G401 (cell line): ENCODE data around the gene STIM1. TPM values are rescaled to one million over a fixed set of nuclear protein-coding genes. Genes with fewer than 3 reads are reported as not detected.
"Not testable (repeated sequence)": the region's sequence is repeated elsewhere in the genome, so short reads cannot be mapped to it uniquely, and the experiment has no call there.

ENCODE experiments used
- DNase-seq: peaks from one replicate; pipeline ENCODE4 v3.0.0-alpha.2; 2015; ENCODE audit warnings: low spot score
- in situ Hi-C: cut with HindIII; loops from 2 replicates; pipeline ENCODE4 v1.10.0; 2016; ENCODE audit warnings: low sequenced_read_pairs, mixed read lengths
- total RNA-seq: library from RNA; depleted of rRNA; stranded (reverse); fragments of >200 nt; shearing (Covaris generic); gene quantifications from 2 replicates; pipeline ENCODE4 v1.2.3, GENCODE V29; 2014; rRNA removed

Gene STIM1
- total RNA-seq: 15.4 and 28.2 TPM in 2 replicates

DNA sequence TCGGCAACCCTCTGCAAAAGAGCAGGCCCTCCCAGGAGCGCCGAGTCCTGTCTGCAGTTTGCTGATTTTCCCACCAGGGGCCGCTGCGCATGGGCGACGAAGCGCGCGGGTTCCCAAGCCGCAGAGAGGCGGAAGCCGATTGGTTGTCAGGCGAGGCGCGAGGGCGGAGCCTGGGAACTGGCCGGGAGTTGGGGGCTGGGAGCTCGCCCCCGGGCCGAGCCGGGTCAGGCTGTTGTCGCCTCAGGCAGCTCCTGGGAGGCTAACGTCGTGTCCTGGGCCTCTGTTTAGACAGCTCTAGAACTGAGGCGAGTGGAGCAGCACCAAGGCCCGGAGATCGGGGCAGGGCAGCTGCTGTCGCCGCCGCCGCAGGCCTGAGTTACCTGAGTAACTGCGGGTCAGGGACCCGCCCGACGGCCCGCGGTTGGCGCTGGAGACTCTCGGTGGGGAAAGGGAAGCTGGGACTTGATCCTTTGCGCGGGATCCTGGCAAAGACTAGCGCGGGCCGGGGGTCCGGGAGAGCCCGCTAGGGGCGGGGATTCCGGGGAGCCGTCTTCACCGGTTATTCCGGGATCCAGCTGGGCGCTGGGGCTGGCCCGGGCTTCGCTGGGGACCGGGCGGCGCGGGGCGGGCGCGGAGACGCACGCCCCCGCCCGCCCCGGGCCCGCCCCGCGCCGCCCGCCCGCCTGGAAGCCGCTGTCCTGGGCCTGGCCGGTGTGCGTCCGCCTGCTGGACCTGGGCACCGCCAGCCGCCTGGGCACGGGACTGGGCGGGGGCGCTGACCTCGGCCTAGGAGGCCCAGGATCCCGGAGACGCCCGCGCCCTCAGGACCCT lies at the start of gene STIM1:
STIM1 (plus strand) TSS at position 688 of the 831 bp plus-strand sequence. CDS start 607 bp downstream, outside the sequence.
- in situ Hi-C loops: no loop called here
- DNase-seq: peak; percentile 92

DNA sequence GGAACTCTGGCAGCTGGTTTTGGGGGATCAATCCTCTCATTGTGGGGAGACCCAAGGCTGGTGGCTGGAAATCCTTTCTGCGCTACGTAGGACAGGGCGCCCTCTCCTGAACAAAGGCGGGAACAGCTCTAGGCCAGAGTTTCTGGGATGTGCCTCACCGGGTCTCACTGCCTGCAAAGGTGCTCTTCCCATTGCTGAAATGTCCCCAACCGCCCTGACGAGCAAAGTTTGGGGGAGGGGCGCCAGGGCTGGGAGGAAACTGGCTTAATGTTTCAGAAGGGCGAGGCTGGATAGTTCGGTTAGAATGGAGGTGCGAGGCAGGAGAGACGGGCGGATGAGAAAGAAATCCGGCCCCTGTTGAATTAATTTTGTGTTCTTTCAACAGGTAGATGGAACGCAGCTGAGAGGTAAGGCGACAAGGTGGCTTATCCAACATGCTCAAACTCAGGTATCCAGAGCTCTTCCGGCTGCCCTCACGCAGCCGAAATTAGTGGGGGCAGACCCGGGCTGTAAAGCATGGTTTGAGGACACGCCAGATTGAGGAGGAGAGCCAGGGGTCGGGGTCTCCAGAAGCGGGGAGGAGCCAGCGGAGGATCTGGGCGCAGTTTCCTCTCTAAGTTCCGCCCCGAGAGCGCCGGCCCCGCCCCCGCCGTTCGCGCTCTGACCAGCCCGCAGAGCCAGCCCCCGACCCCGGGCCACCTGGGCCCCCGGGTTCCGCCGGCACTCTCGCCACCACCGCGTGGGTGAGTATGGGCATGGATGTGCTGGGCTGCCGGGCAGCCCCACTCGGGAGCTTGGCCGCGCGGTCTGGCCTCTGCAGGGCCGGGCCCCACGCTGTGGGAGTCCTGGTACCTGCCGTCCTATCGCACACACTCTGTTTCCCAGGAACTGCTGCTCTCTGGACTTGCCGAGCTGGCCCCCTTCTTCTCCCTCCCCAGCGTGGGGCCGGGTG lies 47.3 kb upstream of the STIM1 start, which contains the start of gene PGAP2:
PGAP2 (plus strand) TSS at position 652 of the 952 bp plus-strand sequence. CDS start 2,700 bp downstream, outside the sequence.
- peak; percentile 66 for DNase-seq
- in situ Hi-C loops: no loop called here

DNA sequence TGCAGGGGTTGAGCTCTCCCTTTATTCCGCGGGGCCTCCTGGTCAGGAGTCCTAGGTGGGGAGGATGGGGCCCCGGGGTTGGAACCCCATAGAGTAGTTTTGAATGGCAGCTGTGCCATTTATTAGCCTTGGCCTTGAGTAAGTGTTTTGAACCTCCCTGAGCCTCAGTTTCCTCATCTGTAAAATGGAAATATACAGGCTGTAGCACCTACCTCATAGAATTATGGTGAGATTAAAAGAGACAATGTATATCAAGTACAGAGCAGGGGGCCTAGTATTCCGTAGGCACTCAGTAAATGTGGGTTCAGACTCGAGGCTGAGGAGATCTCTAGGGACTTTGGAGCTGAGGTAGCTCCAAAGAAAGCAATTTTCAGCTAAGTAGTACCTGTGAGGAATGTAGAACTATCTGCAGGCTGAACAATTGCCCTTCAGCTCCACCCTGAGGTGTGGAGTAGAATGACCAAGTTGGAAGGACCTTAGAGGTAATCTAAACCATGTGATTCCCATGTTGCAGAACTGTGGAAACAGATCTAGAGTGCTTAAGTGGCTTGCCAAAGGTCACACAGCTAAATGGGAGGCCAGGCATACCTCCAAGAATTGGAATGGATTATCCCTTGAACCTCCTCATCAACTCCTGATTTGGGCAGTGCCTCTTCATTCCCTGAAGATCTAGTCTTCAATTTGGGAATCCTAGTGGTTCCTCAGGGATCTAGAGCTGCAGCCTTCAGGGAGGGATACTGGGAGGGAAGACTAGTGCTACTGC lies 46.4 kb upstream of the STIM1 start:
- DNase-seq: peak; percentile 70
- in situ Hi-C loops: no loop called here

DNA sequence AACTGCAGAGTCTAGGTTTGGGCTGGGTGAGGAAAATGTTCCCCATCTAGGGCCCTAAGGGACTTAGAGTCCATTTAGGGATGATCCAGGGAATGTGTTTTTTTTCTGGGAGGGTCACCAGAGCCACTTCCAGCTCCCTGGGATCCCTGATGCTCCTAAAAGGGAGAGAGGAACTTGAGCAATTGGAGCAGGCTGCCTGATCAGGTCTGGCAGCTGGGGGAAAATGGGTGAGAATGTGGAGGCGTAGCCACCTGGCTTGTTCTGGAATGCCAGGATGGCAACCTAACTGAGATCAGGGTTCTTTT lies 45.9 kb upstream of the STIM1 start:
- no peak for DNase-seq
- in situ Hi-C loops: no loop called here

DNA sequence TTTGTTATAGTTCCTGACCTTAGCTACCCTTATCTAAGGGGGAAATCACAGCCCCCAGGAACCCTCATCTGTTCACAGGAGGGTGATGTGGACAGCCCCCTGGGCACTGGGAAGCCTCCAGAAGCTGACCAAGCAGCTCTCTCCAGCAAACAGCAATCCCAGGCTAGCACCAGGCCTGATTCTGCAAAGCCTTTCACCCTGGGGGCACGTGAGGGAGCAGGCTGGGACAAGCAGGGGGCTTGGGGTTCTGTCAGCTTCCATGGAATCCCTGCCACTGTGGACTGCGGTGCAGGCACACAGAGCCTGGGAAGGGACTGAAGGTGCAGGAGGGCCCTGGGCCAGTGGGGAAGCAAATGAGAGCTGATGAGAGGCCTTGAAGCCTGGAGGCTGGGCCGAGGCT lies 45.0 kb upstream of the STIM1 start:
- no peak for DNase-seq
- in situ Hi-C loops: no loop called here

DNA sequence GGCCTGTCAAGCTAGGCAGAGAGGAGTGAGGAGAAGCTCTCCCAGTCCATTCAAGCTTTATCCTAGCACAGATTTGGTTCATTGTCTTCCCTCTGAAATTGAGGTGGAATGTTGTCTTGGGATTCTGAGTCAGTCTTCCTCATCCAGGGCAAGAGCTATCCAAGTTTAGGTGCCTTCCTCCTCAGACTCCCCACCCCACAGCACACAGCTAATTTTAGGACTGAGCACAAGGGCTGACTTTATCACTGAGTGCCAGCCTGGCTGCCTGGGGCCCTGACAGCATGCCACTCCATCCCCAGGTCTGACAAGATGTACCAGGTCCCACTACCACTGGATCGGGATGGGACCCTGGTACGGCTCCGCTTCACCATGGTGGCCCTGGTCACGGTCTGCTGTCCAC lies 44.5 kb upstream of the STIM1 start:
- no peak for DNase-seq
- in situ Hi-C loops: no loop called here

DNA sequence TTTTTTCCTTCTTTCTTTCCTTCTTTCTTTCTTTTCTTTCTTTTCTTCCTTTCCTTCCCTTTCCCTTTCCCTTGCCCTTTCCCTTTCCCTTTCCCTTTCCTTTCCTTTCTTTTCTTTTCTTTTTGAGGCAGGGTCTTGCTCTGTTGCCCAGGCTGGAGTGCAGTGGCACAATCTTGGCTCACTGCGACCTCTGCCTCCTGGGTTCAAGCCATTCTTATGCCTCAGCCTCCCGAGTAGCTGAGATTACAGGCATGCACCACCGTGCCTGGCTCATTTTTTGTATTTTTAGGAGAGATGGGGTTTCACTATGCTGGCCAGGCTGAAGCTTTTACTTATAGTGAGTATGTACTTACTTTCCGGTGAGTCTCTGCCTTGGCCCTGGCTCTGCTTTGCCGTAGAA lies 40.6 kb upstream of the STIM1 start:
- DNase-seq, in situ Hi-C loops: not testable (repeated sequence)

DNA sequence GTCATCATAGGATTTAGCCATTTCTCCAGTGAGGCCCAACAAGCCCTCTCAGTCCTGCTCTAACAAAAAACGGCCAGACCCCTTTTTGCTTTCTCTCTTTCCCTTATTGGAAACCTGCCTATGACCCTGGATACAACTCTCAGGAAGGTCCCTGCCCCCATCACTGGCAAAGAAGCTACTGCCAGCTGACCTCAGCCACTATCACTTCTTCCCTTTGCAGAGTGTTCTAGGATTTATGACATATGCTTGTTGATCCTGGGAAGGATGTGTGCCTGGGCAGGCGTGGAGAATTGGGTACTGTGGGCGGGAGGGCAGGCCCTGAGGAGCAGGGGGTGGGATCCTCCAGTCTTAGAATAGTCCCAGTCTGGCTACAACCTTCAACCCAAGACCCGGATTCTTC lies 39.6 kb upstream of the STIM1 start:
- DNase-seq: no peak
- in situ Hi-C loops: no loop called here

DNA sequence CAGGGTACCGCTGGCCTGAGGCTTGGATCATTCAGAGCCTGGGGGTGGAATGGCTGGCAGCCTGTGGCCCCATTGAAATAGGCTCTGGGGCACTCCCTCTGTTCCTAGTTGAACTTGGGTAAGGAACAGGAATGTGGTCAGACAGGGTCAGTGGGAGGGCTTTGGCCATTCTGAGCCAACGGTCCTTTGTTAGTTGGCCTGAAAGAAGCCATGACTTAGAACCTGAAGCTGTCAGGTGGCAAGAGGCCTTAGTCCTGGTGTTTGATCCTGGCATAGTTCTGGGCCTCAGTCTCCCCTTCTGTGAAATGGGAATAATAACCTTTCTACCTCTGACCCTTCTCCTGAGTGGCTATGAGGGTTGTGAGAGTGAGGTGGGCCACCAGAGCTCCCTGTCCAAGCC lies 38.8 kb upstream of the STIM1 start:
- DNase-seq: no peak
- in situ Hi-C loops: no loop called here

DNA sequence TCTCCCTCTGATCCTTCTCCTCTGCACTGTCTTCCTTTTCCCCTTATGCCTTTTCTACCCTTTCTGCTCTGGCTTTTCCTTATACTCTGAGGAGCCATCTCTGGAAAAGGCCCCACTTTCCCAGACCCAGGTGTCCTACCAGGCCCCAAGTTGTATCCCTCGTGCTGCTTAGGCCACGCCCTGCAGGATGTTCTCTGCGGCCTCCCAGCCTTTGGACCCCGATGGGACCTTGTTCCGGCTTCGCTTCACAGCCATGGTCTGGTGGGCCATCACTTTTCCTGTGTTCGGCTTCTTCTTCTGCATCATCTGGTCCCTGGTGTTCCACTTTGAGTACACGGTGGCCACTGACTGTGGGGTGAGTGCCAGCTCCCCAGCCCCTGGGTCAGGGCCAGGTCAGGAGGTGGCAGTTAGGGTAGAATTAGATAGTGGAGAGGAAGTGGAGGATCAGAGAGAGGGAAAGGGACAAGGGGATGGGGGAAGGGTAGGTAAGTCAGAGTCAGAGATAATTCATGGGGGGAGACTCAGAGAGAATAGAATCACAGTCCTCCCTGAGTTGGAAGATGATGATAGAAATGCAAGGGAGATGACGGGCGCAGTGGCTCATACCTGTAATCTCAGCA lies 38.2 kb upstream of the STIM1 start:
- in situ Hi-C loops: no loop called here
- no peak for DNase-seq

DNA sequence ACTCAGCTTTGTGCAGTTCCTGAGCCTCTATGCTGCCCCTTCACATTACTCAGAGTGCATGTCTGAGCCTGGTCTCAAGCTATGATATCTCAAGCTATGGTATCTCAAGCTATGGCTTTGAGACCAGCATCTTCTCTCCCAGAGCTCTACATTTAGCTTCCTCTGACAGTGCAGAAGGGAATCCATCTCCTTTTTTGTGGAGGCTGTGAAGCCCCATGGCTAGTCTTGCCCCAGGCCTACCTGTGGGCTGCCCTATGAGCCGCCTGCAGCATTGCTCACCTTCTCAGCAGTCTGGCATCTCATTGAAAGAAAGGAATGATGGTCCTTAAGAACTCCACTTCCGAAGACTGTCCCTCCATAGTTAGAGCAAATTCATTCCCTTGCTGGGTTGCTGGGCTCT lies 34.5 kb upstream of the STIM1 start:
- in situ Hi-C loops: no loop called here
- no peak for DNase-seq

DNA sequence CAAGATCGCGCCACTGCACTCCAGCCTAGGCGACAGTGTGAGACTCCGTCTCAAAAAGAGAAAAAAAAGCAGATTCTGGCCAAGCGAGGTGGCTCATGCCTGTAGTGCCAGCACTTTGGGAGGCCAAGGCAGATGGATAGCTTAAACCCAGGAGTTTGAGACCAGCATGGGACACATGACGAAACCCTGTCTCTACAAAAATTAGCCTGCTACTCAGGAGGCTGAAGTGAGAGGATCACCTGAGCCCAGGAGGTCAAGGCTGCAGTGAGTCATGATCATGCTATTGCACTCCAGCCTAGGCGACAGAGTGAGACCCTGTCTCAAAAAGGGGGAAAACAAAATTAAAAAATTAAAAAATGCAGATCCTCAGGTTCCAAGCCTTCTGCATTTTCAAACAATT lies 33.2 kb upstream of the STIM1 start:
- DNase-seq: no peak
- in situ Hi-C loops: no loop called here

DNA sequence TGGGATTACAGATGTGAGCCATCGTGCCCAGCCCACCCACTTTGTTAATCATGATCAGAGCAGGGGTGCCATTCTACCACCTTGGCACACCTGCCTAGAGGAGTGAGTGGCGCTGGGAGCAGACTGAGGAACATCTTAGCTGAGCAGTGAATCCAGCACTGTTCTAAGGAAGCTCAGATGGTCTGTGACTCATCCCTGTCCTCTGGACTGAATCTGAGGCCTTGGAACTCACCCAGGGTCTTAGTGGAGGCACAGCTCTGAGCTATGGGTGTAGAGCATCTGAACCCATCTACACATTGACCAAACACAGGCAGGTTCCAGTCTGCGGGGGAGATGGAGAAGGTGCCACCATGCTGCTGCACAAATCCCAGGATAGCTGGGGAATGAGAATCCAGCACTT lies 32.2 kb upstream of the STIM1 start:
- in situ Hi-C loops: no loop called here
- no peak for DNase-seq

DNA sequence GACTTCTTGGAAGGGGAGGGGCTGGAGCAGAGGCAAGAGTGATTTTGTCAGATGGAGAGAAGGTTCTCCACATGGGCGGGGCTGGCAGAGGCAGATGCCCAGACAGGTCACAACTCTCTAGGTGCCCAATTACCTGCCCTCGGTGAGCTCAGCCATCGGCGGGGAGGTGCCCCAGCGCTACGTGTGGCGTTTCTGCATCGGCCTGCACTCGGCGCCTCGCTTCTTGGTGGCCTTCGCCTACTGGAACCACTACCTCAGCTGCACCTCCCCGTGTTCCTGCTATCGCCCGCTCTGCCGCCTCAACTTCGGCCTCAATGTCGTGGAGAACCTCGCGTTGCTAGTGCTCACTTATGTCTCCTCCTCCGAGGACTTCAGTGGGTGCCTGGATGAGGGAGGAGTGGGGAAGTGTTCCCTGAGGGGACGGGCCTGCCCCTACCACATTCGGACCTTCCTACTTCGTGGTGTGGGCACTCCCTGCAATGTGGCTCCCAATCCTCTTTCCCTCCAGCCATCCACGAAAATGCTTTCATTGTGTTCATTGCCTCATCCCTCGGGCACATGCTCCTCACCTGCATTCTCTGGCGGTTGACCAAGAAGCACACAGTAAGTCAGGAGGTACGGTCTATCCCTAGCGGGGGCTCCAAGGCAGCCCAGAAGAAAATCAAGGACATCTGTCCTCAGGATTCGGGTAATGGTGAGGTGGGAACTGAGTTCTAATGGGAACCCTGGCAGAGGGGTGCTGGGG lies 31.5 kb upstream of the STIM1 start:
- in situ Hi-C loops: no loop called here
- no peak for DNase-seq

DNA sequence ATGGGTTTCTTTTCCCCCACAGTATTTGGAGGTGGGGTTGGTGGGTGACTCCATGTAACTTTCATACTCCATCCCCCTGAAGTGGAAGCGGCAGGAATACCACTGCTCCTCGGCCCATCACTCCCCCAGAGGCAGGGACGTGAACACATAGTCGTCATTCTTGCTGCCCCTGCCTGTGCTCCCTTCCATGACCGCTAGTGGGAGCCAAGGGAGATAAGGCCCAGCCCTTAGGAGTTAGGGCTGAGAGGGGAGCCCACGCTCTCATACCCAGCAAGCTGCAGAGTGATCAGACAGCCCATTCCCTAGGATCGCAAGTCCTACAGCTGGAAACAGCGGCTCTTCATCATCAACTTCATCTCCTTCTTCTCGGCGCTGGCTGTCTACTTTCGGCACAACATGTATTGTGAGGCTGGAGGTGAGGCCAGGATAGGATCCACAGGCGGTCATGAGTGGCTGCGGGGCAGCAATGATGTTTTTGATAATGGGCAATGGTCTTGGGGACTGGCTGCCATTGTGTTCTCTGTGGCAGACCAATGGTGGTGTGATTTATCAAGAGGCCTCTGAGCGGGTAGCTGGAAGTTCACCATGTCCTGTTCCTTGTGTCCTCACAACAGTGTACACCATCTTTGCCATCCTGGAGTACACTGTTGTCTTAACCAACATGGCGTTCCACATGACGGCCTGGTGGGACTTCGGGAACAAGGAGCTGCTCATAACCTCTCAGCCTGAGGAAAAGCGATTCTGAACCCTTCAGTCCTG lies 30.6 kb upstream of the STIM1 start:
- in situ Hi-C loops: no loop called here
- DNase-seq: peak; percentile 44

DNA sequence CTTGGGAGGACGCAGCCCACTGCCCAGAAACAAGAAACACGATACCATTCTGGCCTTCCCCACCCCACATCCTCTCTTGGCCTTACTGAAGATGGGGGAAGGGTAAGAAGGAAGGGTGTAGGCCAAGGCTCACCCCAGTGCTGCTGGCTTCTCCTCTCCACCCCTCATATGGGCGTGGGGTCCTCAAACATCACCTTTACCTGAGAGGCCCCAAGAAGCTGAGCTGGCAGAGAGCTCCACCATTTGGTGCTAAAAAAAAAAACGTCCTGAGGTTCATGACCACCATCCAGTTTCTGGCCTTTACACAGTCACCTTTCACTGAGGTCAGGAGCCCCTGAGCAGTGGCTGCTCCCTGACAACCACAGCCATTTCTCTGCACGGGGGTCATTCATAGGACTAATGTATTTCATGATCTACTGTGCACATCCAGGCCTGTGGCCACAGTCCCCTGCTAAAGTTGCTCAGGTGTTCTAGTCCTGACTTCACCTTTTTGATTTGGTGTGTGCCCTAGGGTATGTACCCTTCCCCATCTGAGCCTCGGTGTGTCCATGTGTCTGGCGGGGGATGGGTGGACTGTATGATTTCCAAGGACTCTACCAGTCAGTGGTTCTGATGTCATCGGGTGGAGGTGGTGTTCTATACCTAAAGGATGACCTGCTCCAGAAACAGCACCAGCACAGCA lies 29.9 kb upstream of the STIM1 start:
- in situ Hi-C loops: no loop called here
- no peak for DNase-seq

DNA sequence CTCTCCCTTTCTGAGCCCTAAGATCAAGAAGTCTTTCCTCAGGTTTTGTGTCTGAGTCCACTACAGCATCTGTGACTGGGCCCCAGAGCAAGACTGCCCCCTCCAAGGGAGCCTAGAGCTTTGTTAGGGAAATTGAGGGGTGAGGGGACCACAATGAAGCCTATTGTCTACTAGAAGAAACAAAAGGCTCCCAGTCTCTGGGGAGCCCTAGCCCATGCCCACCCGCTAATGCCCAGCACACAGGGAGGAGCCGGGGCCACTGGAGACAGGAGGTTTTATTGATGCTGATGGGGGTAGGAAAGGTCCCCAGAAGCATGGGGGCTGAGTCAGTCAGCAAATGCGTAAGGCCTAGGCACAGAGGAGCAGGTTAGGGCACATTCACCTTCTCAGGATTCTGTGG lies 28.7 kb upstream of the STIM1 start:
- DNase-seq: no peak
- in situ Hi-C loops: no loop called here
